Loucy (cell line): ENCODE results near the gene SH3RF2.

ENCODE experiments used
- EZH2phosphoT487 ChIP-seq: fragments of 200-600 bp; IDR thresholded peaks from 2 replicates; pipeline ENCODE4 v1.6.1; 2018; ENCODE audit warnings: antibody characterized with exemption, mild to moderate bottlenecking, moderate library complexity, borderline replicate concordance
- TF ChIP-seq, protein P1 (sequence below): fragments of 200-600 bp; sonication (generic); conservative IDR thresholded peaks from 2 replicates; pipeline ENCODE4 v1.5.1; 2014; ENCODE audit warnings: mild to moderate bottlenecking, antibody characterized with exemption, low read length

DNA sequence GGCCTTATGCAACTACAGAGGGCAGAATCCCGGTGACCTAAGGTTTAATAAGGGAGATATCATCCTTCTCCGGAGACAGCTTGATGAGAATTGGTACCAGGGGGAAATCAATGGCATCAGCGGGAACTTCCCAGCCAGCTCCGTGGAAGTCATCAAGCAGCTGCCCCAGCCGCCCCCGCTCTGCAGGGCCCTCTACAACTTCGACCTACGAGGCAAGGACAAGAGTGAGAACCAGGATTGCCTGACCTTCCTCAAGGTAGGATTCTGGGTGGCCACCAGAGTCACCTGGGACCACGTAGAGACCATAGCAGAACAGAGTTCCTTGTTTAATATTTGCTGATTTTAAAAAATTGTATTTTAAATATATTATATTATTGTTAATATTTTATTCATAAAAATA, 63.7 kb downstream of the SH3RF2 start:
- TF ChIP-seq, protein P1, sequence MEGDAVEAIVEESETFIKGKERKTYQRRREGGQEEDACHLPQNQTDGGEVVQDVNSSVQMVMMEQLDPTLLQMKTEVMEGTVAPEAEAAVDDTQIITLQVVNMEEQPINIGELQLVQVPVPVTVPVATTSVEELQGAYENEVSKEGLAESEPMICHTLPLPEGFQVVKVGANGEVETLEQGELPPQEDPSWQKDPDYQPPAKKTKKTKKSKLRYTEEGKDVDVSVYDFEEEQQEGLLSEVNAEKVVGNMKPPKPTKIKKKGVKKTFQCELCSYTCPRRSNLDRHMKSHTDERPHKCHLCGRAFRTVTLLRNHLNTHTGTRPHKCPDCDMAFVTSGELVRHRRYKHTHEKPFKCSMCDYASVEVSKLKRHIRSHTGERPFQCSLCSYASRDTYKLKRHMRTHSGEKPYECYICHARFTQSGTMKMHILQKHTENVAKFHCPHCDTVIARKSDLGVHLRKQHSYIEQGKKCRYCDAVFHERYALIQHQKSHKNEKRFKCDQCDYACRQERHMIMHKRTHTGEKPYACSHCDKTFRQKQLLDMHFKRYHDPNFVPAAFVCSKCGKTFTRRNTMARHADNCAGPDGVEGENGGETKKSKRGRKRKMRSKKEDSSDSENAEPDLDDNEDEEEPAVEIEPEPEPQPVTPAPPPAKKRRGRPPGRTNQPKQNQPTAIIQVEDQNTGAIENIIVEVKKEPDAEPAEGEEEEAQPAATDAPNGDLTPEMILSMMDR = no peak
- no peak for TF ChIP-seq EZH2phosphoT487
